K562 (cell line): ENCODE results near the gene DTD1. TPM values are rescaled to one million over a fixed set of nuclear protein-coding genes. Genes with fewer than 3 reads are reported as not detected.

Experiments used
- ATAC-seq: fragments of 200-7000 bp; cut with Tn5 transposase; 3 replicates; pipeline ENCODE4 v1.9.1; 2020; ENCODE audit warnings: moderate library complexity
- BruUV-seq: library from RNA; stranded (reverse); fragments of 400-500 nt; replicated peaks from 2 replicates; lab custom pipeline; 2021; lab: Mats Ljungman, UMichigan
- CTCF ChIA-PET: fragments of 300-600 bp; formaldehyde crosslinking; extraction: SDS; loops from one replicate; lab custom pipeline; 2021; ENCODE audit warnings: low intra/inter-chr PET ratio; lab: Yijun Ruan, JAX
- POLR2A ChIA-PET: fragments of 300-600, 350-650 bp; sonication (Branson Sonifier 250); formaldehyde crosslinking; extraction: SDS; loops from one replicate; lab custom pipeline; 2021; ENCODE audit warnings: antibody characterized with exemption, inconsistent platforms; lab: Yijun Ruan, JAX
- DNase-seq, 4 experiments: peaks; one replicate each; pipeline versions ENCODE4 v3.0.0 to v3.0.0-alpha.2; 2011 to 2018; ENCODE audit warnings: low spot score in 3 of 4, mixed read lengths in 3 of 4; ENCODE audit errors: extremely low read depth in 1 of 4
- FAIRE-seq: peaks from 2 replicates; lab custom pipeline; 2011; peaks lifted over from hg19 to GRCh38; lab: Jason Lieb, UNC
- H2AFZ ChIP-seq: 2 replicates; pipeline ENCODE4 v1.6.0; 2011; ENCODE audit warnings: low read depth, low read length, control low read depth, inconsistent platforms
- H3K27ac ChIP-seq: fragments of 200-600 bp; 3 replicates; pipeline ENCODE4 v1.8.0; 2011; ENCODE audit warnings: low read depth, mild to moderate bottlenecking, control low read depth, inconsistent platforms, low read length, moderate library complexity, mixed read lengths; ENCODE audit errors: extremely low read depth
- H3K27me3 ChIP-seq, 2 experiments: fragments of 300-600 bp in 1 of 2; 2 replicates in 1 of 2; 3 replicates in 1 of 2; pipeline versions ENCODE4 v1.6.0 to v1.8.0; 2011; ENCODE audit warnings: inconsistent platforms in 2 of 2, low read length in 2 of 2, mild to moderate bottlenecking in 1 of 2, mixed read lengths in 1 of 2, moderate library complexity in 1 of 2; ENCODE audit not compliant: control insufficient read depth in 2 of 2, insufficient read depth in 2 of 2
- H3K36me3 ChIP-seq: fragments of 300-600 bp; 3 replicates; pipeline ENCODE4 v1.8.0; 2011; ENCODE audit warnings: mild to moderate bottlenecking, low read length, inconsistent platforms; ENCODE audit not compliant: control insufficient read depth, insufficient read depth
- H3K4me1 ChIP-seq, 2 experiments: fragments of 200-600 bp in 1 of 2; replicated peaks in 1 of 2; 2 replicates in 1 of 2; 3 replicates in 1 of 2; pipeline versions ENCODE4 v1.5.1 to v1.8.0; 2011; ENCODE audit warnings: inconsistent platforms in 2 of 2, low read length in 2 of 2, mild to moderate bottlenecking in 1 of 2, mixed read lengths in 1 of 2, moderate library complexity in 1 of 2; ENCODE audit not compliant: control insufficient read depth in 2 of 2, insufficient read depth in 2 of 2
- H3K4me2 ChIP-seq: 2 replicates; pipeline ENCODE4 v1.6.1; 2011; ENCODE audit warnings: low read length, control low read depth, inconsistent platforms, mixed read lengths; ENCODE audit not compliant: insufficient read depth
- H3K4me3 ChIP-seq: fragments of 200-600 bp; sonication (generic), shearing (Covaris generic); 2 replicates; pipeline ENCODE4 v1.5.1; 2016; ENCODE audit warnings: control low read depth, inconsistent platforms
- H3K79me2 ChIP-seq: fragments of 200-600 bp; 3 replicates; pipeline ENCODE4 v1.8.0; 2011; ENCODE audit warnings: low read length, inconsistent platforms; ENCODE audit not compliant: control insufficient read depth, insufficient read depth
- H3K9ac ChIP-seq, 2 experiments: 2 replicates each; pipeline versions ENCODE4 v1.6.0 to v1.6.1; 2011; ENCODE audit warnings: low read depth in 2 of 2, low read length in 2 of 2, control low read depth in 1 of 2, inconsistent platforms in 1 of 2, mild to moderate bottlenecking in 1 of 2, mixed read lengths in 1 of 2; ENCODE audit not compliant: insufficient read depth in 1 of 2
- H3K9me1 ChIP-seq: one replicate; pipeline ENCODE4 v1.6.0; 2011; ENCODE audit warnings: inconsistent platforms, mild to moderate bottlenecking, low read length, moderate library complexity; ENCODE audit not compliant: control insufficient read depth, insufficient read depth
- H3K9me3 ChIP-seq: replicated peaks from 2 replicates; pipeline ENCODE4 v1.5.1; 2011; ENCODE audit warnings: low read depth, low read length, inconsistent platforms; ENCODE audit not compliant: control insufficient read depth, insufficient read depth
- H4K20me1 ChIP-seq: replicated peaks from 2 replicates; pipeline ENCODE4 v1.6.1; 2011; ENCODE audit warnings: low read length, inconsistent platforms, mixed read lengths; ENCODE audit not compliant: control insufficient read depth, insufficient read depth
- CAMTA2 ChIP-seq: fragments of 250-450 bp; sonication (Bioruptor Pico); conservative IDR thresholded peaks from 2 replicates; pipeline ENCODE4 v1.5.1; 2022
- ELF1 ChIP-seq: fragments of 200-800 bp; sonication (Bioruptor generic); IDR thresholded peaks from 2 replicates; pipeline ENCODE4 v1.6.1; 2016; ENCODE audit warnings: missing genetic modification characterization, missing compliant biosample characterization
- ETV6 ChIP-seq, 3 experiments: fragments of 150-350 bp in 1 of 3; sonication (generic) in 1 of 3; formaldehyde crosslinking in 1 of 3; IDR thresholded peaks; 2 replicates each; pipeline versions ENCODE4 v1.6.1 to v1.8.0; 2014 to 2022; ENCODE audit warnings: borderline replicate concordance in 2 of 3, low read depth in 2 of 3, antibody characterized with exemption in 1 of 3, low read length in 1 of 3, mild to moderate bottlenecking in 1 of 3, missing genetic modification reagents in 1 of 3
- FOXA1 ChIP-seq: fragments of 450-650 bp; IDR thresholded peaks from 2 replicates; pipeline ENCODE4 v1.6.1; 2016; ENCODE audit warnings: mild to moderate bottlenecking, borderline replicate concordance
- HEY1 ChIP-seq: fragments of 250-450 bp; sonication (Bioruptor Pico); IDR thresholded peaks from 2 replicates; pipeline ENCODE4 v1.5.0; 2020; ENCODE audit warnings: mild to moderate bottlenecking, moderate library complexity, borderline replicate concordance
- HMG20B ChIP-seq: fragments of 250-450 bp; sonication (Bioruptor Pico); IDR thresholded peaks from 2 replicates; pipeline ENCODE4 v1.5.0; 2021; ENCODE audit warnings: mild to moderate bottlenecking
- MYNN ChIP-seq, 2 experiments: sonication (generic); formaldehyde crosslinking in 1 of 2; IDR thresholded peaks; 2 replicates each; pipeline versions ENCODE4 v1.5.0 to v1.6.1; 2016 to 2020; ENCODE audit warnings: antibody characterized with exemption in 1 of 2, missing genetic modification reagents in 1 of 2
- RBFOX2 ChIP-seq: fragments of 200-400 bp; formaldehyde crosslinking; IDR thresholded peaks from 2 replicates; pipeline ENCODE4 v1.6.1; 2017; ENCODE audit warnings: low read depth, mild to moderate bottlenecking, low read length, moderate library complexity
- RFX1 ChIP-seq: fragments of 450-650 bp; IDR thresholded peaks from 2 replicates; pipeline ENCODE4 v1.6.1; 2016; ENCODE audit warnings: mild to moderate bottlenecking, moderate library complexity
- SPI1 ChIP-seq: IDR thresholded peaks from 2 replicates; pipeline ENCODE4 v1.6.1; 2011; ENCODE audit warnings: low read depth, low read length, control low read depth, borderline replicate concordance
- STAT5A ChIP-seq: IDR thresholded peaks from 2 replicates; pipeline ENCODE4 v1.6.1; 2012; ENCODE audit warnings: low read length, inconsistent platforms, borderline replicate concordance
- ZNF140 ChIP-seq: fragments of 250-450 bp; sonication (Bioruptor Pico); IDR thresholded peaks from 2 replicates; pipeline ENCODE4 v1.8.0; 2021; ENCODE audit warnings: moderate library complexity, mild to moderate bottlenecking, inconsistent platforms
- ZNF232 ChIP-seq: sonication (generic); formaldehyde crosslinking; IDR thresholded peaks from 2 replicates; pipeline ENCODE4 v1.8.0; 2022; ENCODE audit warnings: mild to moderate bottlenecking, missing genetic modification reagents
- ZNF41 ChIP-seq: fragments of 250-450 bp; sonication (Bioruptor Pico); conservative IDR thresholded peaks from 2 replicates; pipeline ENCODE4 v1.4.0; 2020; ENCODE audit warnings: mild to moderate bottlenecking
- WGBS: fragments of 100-300 bp; shearing (Covaris generic); methylation state at CpG from one replicate; pipeline ENCODE4 v1.1.6; 2016; ENCODE audit warnings: low coverage, mixed read lengths; ENCODE audit not compliant: insufficient coverage; ENCODE audit errors: missing lambda C conversion rate; 5-methylcytosine and 5-hydroxymethylcytosine counted together
- in situ Hi-C: fragments of 300-500 bp; cut with MboI; formaldehyde crosslinking; loops from 4 replicates; pipeline ENCODE4 v1.15.0; 2018; ENCODE audit warnings: inconsistent platforms, mixed read lengths
- intact Hi-C: fragments of 100-400 bp; cut with micrococcal nuclease; formaldehyde crosslinking; loops from 2 replicates; pipeline ENCODE4 v1.14.2; 2022
- polyA plus RNA-seq, 8 experiments: library from polyadenylated mRNA; depleted of rRNA in 4 of 8; stranded (reverse) in 5 of 8; unstranded in 3 of 8; fragments of >200 nt; fragmentation: Nextera tagmentation in 2 of 8; fragmentation: Illumina TruSeq in 1 of 8; extraction: Ambion mirVana in 2 of 8; extraction: Trizol in 1 of 8; gene quantifications; 2 replicates each; pipeline versions ENCODE4 v1.2.1 to v1.2.3, GENCODE V29; 2011 to 2014; ENCODE audit warnings: inconsistent platforms in 1 of 8, missing spikeins in 1 of 8
- total RNA-seq, 7 experiments: library from RNA; depleted of rRNA in 6 of 7; stranded (reverse); fragments of >200 nt in 6 of 7; fragmentation: Illumina TruSeq in 2 of 7; extraction: Trizol in 2 of 7; gene quantifications; 2 replicates each; pipeline versions ENCODE4 v1.2.1 to v1.2.3, GENCODE V29; 2011 to 2021; ENCODE audit warnings: low replicate concordance in 1 of 7

DTD1 gene
- total and polyA plus RNA-seq, 9 of the 15 experiments (the other 6 are each of a cell fraction or from before 2014, with no cell fraction given), result 5.7 to 28.6 (median 26.8) TPM

GRCh38 chr20:18678549-18679419 lies 90.9 kb downstream of the DTD1 start:
- DNase-seq, result no peak
- CTCF ChIA-PET, result no interaction called here

GRCh38 chr20:18683839-18684238 lies 96.0 kb downstream of the DTD1 start:
- no peaks in the 10 kb centered on the region for H3K9me3 ChIP-seq
- CTCF ChIA-PET, result no interaction called here
- POLR2A ChIA-PET, result no interaction called here
- in situ Hi-C loops (no loop called here), intact Hi-C loops (no loop called here)
- no TSS peak for BruUV-seq
- no peaks in the 10 kb centered on the region for H3K9me1 ChIP-seq
- H3K79me2 ChIP-seq, result no peaks in the 10 kb centered on the region
- no peak overlapping the region for H3K4me2 ChIP-seq
- H3K4me1 ChIP-seq, result no peaks in the 10 kb centered on the region
- DNase-seq (no peak), ATAC-seq (no peak), FAIRE-seq (no peak)
- no peak overlapping the region for H3K9ac ChIP-seq
- no peak overlapping the region for H2AFZ ChIP-seq
- no peaks in the 10 kb centered on the region for H3K36me3 ChIP-seq
- no peak overlapping the region for H3K27ac ChIP-seq
- no peaks in the 10 kb centered on the region for H3K27me3 ChIP-seq
- no peak overlapping the region for H3K4me3 ChIP-seq
- H4K20me1 ChIP-seq, result no peaks in the 10 kb centered on the region
- TF ChIP-seq HEY1 (no peak), CAMTA2 (no peak), ZNF41 (no peak), ETV6 (IDR thresholded peaks at IDR 0.05; ENCODE audit: borderline replicate concordance in 1 of 2, low read depth in 2 of 2, low read length in 1 of 2) (no peak), ETV6 (CRISPR knock-in tag; IDR thresholded peaks at IDR 0.05; ENCODE audit: borderline replicate concordance) (no peak), ZNF140 (CRISPR knock-in tag) (no peak), STAT5A (no peak), ELF1 (tag) (no peak), HMG20B (CRISPR knock-in tag) (no peak)

More at GRCh38 chr20:18678549-18679419, 90.9 kb downstream of the DTD1 start:
- Histone ChIP-seq H3K9me1 (no peaks in the 10 kb centered on the region), H3K9me3 (no peaks in the 10 kb centered on the region)
- TF ChIP-seq FOXA1 (no peak), RFX1 (peak; percentile 74), ZNF232 (CRISPR knock-in tag) (no peak), MYNN (IDR thresholded peaks at IDR 0.05) (peak; percentile 72; the same call in 1 of the 2 replicates), MYNN (CRISPR knock-in tag; IDR thresholded peaks at IDR 0.05) (peak; percentile 49; the same call in 1 of the 2 replicates), RBFOX2 (no peak), SPI1 (peak; percentile 23; the same call in 1 of the 2 replicates)
- TF ChIP-seq, all 486 proteins: peak for 3
- intact Hi-C loops (no loop called here), in situ Hi-C loops (no loop called here)
- no peak for ATAC-seq
- no peaks in the 10 kb centered on the region for H3K36me3 ChIP-seq
- H3K4me2 ChIP-seq, result no peak overlapping the region
- no peak overlapping the region for H3K4me3 ChIP-seq
- POLR2A ChIA-PET, result interaction anchor here (0.9 to 1.3 kb wide), 2 partner anchors 11 to 118 kb away, joined by 3 to 4 read pairs; no protein-coding TSS in a partner anchor
- BruUV-seq, result no TSS peak
- no peaks in the 10 kb centered on the region for H4K20me1 ChIP-seq
- H3K4me1 ChIP-seq, result no peaks in the 10 kb centered on the region
- H3K9ac ChIP-seq, result no peak overlapping the region
- FAIRE-seq, result no peak
- H3K27me3 ChIP-seq, result no peaks in the 10 kb centered on the region
- H3K27ac ChIP-seq, result no peak overlapping the region
- 33% methylated on average over 7 of the region's 10 CpGs for WGBS
- no peaks in the 10 kb centered on the region for H3K79me2 ChIP-seq
- no peak overlapping the region for H2AFZ ChIP-seq
